GM12864 (cell line): ENCODE data around the gene MYH14.
A peak's percentile ranks its signal among the peaks of the same experiment; 100 is the strongest.
"Not testable (repeated sequence)": the region's sequence is repeated elsewhere in the genome, so short reads cannot be mapped to it uniquely, and the experiment has no call there.

Experiments used
- DNase-seq: peaks from one replicate; pipeline ENCODE4 v3.0.0-alpha.2; 2011; ENCODE audit warnings: low read depth
- H3K4me3 ChIP-seq: 2 replicates; pipeline ENCODE4 v1.5.1; 2011; ENCODE audit warnings: mild to moderate bottlenecking, low read depth, low read length, control low read depth
- TF ChIP-seq, protein P1 (sequence below): IDR thresholded peaks from 2 replicates; pipeline ENCODE4 v1.5.1; 2011; ENCODE audit warnings: low read depth, mild to moderate bottlenecking, moderate library complexity, low read length, control low read depth, inconsistent platforms; ENCODE audit errors: missing control alignments

Gene MYH14

DNA sequence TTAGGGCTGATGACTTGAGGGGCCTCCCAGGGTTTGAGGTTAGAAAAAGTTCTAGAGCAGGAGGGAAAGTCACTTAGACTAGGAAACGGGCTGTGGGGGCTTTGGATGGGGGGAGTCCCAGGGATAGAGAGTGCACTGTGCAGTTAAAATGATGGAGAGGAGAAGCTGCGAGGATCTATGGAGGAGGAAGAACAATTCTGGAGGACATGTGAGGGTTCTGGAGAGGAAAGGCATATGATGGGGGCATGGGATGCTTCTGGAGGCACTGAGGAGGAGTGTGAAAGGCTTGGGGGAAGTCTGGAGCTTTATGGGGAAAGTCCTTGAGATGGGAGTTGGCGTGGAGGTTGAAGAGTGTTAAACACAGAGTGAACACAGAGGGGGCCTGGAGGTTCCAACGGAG is 123.6 kb downstream of the MYH14 start:
- DNase-seq, result no peak
- TF ChIP-seq, protein P1, sequence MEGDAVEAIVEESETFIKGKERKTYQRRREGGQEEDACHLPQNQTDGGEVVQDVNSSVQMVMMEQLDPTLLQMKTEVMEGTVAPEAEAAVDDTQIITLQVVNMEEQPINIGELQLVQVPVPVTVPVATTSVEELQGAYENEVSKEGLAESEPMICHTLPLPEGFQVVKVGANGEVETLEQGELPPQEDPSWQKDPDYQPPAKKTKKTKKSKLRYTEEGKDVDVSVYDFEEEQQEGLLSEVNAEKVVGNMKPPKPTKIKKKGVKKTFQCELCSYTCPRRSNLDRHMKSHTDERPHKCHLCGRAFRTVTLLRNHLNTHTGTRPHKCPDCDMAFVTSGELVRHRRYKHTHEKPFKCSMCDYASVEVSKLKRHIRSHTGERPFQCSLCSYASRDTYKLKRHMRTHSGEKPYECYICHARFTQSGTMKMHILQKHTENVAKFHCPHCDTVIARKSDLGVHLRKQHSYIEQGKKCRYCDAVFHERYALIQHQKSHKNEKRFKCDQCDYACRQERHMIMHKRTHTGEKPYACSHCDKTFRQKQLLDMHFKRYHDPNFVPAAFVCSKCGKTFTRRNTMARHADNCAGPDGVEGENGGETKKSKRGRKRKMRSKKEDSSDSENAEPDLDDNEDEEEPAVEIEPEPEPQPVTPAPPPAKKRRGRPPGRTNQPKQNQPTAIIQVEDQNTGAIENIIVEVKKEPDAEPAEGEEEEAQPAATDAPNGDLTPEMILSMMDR, result no peak
- no peak overlapping the region for H3K4me3 ChIP-seq

DNA sequence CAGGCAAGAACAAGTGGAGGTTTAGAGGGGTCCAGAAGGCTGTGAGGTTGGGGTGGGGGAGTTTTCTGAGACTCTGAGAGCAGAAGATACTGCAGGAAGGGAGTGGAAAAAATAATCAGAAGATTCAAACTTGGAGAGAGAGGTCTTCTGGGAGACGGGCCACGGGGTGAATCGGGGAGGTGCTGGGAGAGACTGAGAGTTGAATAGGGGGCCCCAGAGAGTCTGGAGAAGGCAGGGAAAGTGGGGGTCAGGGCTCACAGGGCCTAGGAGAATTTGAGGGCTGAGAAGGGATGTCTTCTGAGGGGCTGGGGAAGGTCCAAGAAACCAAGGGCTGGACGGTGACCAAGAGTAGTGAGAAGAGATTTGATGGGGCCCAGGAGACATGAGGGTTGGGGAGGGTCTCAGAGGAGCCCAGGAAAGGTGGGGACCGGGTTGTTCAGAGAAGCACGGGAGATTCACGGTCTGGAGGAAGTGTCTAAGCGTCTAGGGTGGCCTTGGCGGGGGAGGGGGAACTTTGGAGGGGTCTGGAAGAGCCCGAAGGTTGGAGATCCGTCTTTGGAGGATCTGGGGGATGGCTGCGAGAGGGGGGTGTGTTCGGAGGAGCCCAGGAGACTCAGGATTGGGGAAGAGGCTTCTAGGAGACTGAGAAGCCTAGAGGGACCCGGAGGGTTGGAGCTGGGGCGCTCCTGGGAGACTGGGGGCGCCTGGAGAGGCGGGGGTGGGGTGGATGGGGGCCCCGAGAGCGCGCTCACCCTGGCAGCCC is 124.2 kb downstream of the MYH14 start:
- H3K4me3 ChIP-seq, result no peak overlapping the region
- TF ChIP-seq, protein P1, result no peak
- no peak for DNase-seq

DNA sequence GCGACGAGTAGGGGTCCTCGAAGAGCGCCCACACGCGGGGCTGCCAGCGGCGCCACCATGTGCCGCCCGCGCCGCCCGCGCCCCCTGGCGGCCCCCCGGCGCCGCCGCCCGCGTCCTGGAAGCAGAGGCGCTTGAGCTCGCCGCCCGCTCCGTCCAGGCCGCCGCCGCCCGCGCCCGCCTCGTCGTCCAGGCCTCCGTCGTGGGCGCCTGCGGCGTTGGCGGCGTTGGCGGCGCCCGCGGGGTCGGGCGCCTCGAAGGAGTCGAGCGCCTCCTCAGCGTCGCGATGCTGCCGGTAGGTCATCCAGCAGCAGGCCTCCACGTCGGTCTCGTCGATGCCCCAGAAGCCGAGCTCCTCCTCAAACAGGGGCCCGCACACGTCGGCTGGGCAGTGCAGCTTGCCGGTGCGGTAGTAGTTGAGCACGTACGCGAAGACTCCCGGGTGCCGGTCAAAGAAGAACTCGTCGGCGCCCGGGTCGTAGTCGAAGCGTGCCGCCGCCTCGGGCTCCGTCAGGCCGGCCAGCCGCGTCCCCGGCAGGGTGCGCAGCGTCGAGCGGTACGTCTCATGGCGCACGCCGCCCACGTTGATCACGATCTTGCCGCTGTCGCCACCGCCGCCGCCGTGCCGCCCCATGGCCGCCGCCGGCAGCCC is 124.9 kb downstream of the MYH14 start:
- no peak for DNase-seq
- TF ChIP-seq, protein P1, result peak; percentile 11
- H3K4me3 ChIP-seq, result peak overlapping the region; percentile 52

DNA sequence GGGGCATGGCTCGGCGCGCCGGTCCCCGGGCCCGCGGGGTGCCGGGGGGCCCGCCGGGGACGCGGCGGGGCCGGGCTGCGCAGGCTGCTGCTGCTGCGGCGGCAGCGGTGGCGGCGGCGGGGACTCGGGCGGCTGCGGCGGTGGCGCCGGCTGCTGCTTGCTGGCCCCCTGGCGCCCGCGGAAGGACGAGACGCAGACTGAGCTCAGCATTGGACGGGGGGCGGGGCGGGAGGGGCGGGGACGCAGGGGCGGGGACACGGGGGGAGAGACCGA is 125.4 kb downstream of the MYH14 start:
- TF ChIP-seq, protein P1, result no peak
- DNase-seq, result no peak
- H3K4me3 ChIP-seq, result peak overlapping the region; percentile 52; the same call in 1 of the 2 replicates

DNA sequence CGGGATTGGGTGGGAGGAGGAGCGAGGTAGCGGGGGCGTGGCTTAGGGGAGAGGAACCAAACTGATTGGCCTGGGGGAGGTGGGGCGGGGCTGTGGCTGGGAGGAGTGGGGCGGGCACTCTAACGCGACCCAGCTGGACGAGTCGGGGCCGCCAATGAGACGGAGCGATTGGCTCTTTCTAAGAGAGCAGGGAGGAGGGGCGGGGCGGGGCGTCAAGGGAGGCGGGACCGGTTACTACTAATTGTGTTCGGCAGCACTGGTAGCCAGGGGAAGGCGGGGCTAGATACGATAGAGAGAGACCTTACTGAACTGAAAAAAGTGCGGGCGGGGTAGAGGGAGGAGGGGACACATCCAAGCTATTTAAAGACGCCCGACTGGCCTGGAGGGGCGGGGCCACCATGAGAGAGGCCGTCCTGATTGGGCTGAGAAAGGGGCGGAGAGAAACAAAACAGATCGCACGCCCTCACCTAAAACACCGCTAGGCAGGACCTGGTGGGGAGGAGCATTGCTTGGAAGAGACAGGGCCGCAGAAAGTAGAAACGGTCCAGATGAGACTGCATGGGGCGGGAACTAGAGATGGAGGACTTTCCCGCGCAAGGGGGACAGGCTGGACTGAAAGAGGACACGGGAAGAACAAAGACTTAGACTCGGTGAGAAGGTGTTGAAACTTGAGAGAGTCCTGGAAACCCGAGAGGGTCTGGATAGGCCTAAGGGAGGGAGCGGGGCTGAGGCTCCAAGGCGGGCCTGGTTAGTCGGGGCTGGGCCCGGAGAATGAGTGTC is 125.9 kb downstream of the MYH14 start, which contains the start of gene KCNC3:
KCNC3 (minus strand) TSS at position 232 of the 780 bp plus-strand sequence. CDS start 295 bp downstream, outside the sequence.
- TF ChIP-seq, protein P1, result no peak
- DNase-seq, result peak; percentile 99
- peak within 1 kb of the TSS; percentile 70 for H3K4me3 ChIP-seq

DNA sequence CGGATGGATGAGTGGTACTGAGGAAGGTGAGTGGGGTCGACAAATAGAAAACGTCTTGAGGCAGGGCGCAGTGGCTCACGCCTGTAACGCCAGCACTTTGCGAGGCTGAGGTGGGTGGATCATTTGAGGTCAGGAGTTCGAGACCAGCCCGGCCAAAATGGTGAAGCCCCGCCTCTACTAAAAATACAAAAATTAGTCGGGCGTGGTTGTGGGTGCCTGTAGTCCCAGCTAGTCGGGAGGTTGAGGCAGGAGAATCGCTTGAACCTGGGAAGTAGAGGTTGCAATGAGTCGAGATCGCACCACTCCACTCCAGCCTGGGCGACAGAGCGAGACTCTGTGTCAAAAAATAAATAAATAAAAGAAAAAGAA is 126.5 kb downstream of the MYH14 start:
- peak overlapping the region; percentile 70 for H3K4me3 ChIP-seq
- DNase-seq, result not testable (repeated sequence)

DNA sequence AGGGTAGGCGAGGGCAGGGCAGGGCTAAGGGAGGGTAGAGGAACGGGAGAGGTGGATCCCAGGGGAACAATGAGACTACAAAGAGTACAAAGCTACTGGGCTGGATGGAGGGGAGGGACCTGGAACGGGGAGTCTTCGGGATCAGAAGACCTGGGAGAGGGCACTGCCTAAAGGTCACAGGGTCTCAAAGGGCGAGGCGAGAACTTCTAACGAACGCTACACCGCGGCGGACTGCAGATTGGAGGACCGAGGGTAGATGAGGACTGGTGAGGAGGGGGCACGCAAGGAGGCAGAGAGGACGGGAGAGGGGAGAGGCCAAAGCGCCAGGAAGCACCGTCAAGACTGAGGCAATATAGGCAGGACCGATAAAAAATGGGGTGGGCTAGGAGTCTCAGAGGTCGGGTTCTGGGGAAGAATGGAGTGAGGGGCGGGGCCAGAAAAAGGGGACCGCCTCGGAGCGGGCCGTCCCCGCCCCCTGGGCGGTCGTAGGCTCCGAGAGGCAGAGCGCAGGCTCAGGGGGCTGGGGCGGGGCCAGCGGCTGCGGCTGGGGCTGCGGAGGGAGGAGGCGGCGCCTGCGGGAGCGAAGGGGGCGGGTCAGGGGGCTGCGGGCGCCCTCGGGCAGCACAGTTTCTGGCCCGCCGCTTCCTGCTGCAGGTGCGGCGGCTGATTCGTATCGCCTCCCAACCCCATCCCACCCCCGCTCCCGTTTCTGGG is 127.1 kb downstream of the MYH14 start:
- H3K4me3 ChIP-seq, result peak overlapping the region; percentile 70
- TF ChIP-seq, protein P1, result no peak
- no peak for DNase-seq
